ENCODE results near the gene SRGAP3.

DNA sequence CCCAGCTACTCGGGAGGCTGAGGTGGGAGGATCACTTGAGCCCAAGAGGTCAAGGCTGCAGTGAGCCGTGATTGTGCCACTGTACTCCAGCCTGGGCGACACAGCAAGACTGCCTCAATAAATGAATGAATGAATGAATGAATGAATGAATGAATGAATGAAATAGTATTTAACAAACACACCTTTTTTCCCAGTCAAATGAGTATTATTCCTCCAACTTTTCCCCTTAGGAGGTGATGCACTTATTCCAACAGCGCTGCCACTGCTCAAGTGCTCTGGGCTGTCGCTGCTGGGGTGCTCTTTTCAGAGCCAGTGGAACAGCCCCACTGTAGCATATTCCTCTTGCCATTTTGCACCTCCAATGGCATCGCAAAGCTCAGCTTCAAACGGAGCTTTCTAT, 219.4 kb downstream of the SRGAP3 start:
- TF ChIP-seq, protein P1, sequence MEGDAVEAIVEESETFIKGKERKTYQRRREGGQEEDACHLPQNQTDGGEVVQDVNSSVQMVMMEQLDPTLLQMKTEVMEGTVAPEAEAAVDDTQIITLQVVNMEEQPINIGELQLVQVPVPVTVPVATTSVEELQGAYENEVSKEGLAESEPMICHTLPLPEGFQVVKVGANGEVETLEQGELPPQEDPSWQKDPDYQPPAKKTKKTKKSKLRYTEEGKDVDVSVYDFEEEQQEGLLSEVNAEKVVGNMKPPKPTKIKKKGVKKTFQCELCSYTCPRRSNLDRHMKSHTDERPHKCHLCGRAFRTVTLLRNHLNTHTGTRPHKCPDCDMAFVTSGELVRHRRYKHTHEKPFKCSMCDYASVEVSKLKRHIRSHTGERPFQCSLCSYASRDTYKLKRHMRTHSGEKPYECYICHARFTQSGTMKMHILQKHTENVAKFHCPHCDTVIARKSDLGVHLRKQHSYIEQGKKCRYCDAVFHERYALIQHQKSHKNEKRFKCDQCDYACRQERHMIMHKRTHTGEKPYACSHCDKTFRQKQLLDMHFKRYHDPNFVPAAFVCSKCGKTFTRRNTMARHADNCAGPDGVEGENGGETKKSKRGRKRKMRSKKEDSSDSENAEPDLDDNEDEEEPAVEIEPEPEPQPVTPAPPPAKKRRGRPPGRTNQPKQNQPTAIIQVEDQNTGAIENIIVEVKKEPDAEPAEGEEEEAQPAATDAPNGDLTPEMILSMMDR (conservative IDR thresholded peaks at IDR 0.05; ENCODE audit: low read length): no peak
- TF ChIP-seq EZH2phosphoT487 (IDR thresholded peaks at IDR 0.05; ENCODE audit: borderline replicate concordance): no peak

Measured in Loucy (cell line).